ENCODE results near the gene OPTN. TPM values are rescaled to one million over a fixed set of nuclear protein-coding genes. Genes with fewer than 3 reads are reported as not detected.

Gene OPTN
- polyA plus RNA-seq, 1 donor from 2014 or later = 38.2 TPM

GRCh38 chr10:13090289-13090688 is 9.7 kb upstream of the OPTN start:
- Histone ChIP-seq H3K79me2 (replicated peaks; ENCODE audit: insufficient read depth, low read length) (no peaks in the 10 kb centered on the region), H3F3A (ENCODE audit: insufficient read depth, low read length, poor library complexity, severe bottlenecking) (no peaks in the 10 kb centered on the region), H3K27ac (ENCODE audit: low read length) (no peak overlapping the region), H3K4me3 (ENCODE audit: low read length) (no peak overlapping the region), H3K9me2 (ENCODE audit: insufficient read depth, low read length) (no peaks in the 10 kb centered on the region), H3K36me3 (ENCODE audit: insufficient read depth, low read length) (no peaks in the 10 kb centered on the region), H3K9me3 (ENCODE audit: low read length) (no peaks in the 10 kb centered on the region), H3K4me2 (ENCODE audit: low read length) (no peak overlapping the region), H3K9ac (ENCODE audit: low read length) (no peak overlapping the region), H2AFZ (ENCODE audit: low read depth, low read length) (no peak overlapping the region), H3K27me3 (ENCODE audit: insufficient read depth, low read depth, low read length) (no peaks in the 10 kb centered on the region), H4K20me1 (ENCODE audit: insufficient read depth) (no peaks in the 10 kb centered on the region)
- TF ChIP-seq MXI1 (conservative IDR thresholded peaks at IDR 0.05; ENCODE audit: poor library complexity, severe bottlenecking) = no peak
- no peak for TF ChIP-seq CTCF (IDR thresholded peaks at IDR 0.05; ENCODE audit: poor library complexity, severe bottlenecking)
- no peak for TF ChIP-seq POLR2AphosphoS5 (IDR thresholded peaks at IDR 0.05)
- no peak for TF ChIP-seq RAD21 (conservative IDR thresholded peaks at IDR 0.05)
- TF ChIP-seq EP300 (conservative IDR thresholded peaks at IDR 0.05; ENCODE audit: poor library complexity, severe bottlenecking) = no peak
- TF ChIP-seq SMC3 (conservative IDR thresholded peaks at IDR 0.05; ENCODE audit: poor library complexity) = no peak
- TF ChIP-seq REST (IDR thresholded peaks at IDR 0.05; ENCODE audit: borderline replicate concordance) = no peak
- no peak for TF ChIP-seq EZH2 (IDR thresholded peaks at IDR 0.05; ENCODE audit: borderline replicate concordance, insufficient read depth, low read length, poor library complexity, severe bottlenecking)
- TF ChIP-seq TAF1 (IDR thresholded peaks at IDR 0.05; ENCODE audit: low read depth) = no peak

DNA sequence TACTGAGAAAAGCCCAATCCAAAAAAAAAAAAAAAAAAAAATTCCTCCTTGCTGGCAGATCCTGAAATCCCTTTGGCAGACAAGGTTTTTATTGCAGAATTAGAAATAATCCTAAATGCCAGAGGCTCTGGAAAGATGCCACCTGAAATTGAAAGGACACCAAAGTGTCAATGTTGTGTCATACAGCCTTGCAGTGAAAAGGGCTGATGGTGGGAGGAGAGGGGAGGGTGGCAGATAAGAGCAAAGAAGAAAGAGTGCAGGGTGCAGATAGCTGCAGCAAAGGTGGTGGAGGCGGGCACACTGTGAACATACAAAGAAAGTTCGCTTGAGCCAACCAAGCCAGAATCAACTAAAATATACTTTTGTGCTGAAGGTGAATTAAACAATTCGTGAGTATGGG is 8.2 kb upstream of the OPTN start:
- Histone ChIP-seq H3K27ac (ENCODE audit: low read length) (no peak overlapping the region), H4K20me1 (ENCODE audit: insufficient read depth) (no peaks in the 10 kb centered on the region), H3K9me3 (ENCODE audit: low read length) (no peaks in the 10 kb centered on the region), H3K36me3 (ENCODE audit: insufficient read depth, low read length) (no peaks in the 10 kb centered on the region), H3F3A (ENCODE audit: insufficient read depth, low read length, poor library complexity, severe bottlenecking) (no peaks in the 10 kb centered on the region), H3K27me3 (ENCODE audit: insufficient read depth, low read depth, low read length) (no peaks in the 10 kb centered on the region), H3K9me2 (ENCODE audit: insufficient read depth, low read length) (no peaks in the 10 kb centered on the region), H3K9ac (ENCODE audit: low read length) (no peak overlapping the region), H3K79me2 (replicated peaks; ENCODE audit: insufficient read depth, low read length) (no peaks in the 10 kb centered on the region), H3K4me2 (ENCODE audit: low read length) (no peak overlapping the region), H3K4me3 (ENCODE audit: low read length) (no peak overlapping the region), H2AFZ (ENCODE audit: low read depth, low read length) (no peak overlapping the region)
- TF ChIP-seq TAF1 (IDR thresholded peaks at IDR 0.05; ENCODE audit: low read depth) = no peak
- TF ChIP-seq RAD21 (conservative IDR thresholded peaks at IDR 0.05) = no peak
- TF ChIP-seq CTCF (IDR thresholded peaks at IDR 0.05; ENCODE audit: poor library complexity, severe bottlenecking) = no peak
- no peak for TF ChIP-seq EP300 (conservative IDR thresholded peaks at IDR 0.05; ENCODE audit: poor library complexity, severe bottlenecking)
- TF ChIP-seq MXI1 (conservative IDR thresholded peaks at IDR 0.05; ENCODE audit: poor library complexity, severe bottlenecking) = no peak
- no peak for TF ChIP-seq POLR2AphosphoS5 (IDR thresholded peaks at IDR 0.05)
- no peak for TF ChIP-seq REST (IDR thresholded peaks at IDR 0.05; ENCODE audit: borderline replicate concordance)
- TF ChIP-seq SMC3 (conservative IDR thresholded peaks at IDR 0.05; ENCODE audit: poor library complexity) = no peak
- TF ChIP-seq EZH2 (IDR thresholded peaks at IDR 0.05; ENCODE audit: borderline replicate concordance, insufficient read depth, low read length, poor library complexity, severe bottlenecking) = no peak
